RPMI7951 (cell line): Measurements from ENCODE around the gene RNASEH1. TPM values are rescaled to one million over a fixed set of nuclear protein-coding genes. Genes with fewer than 3 reads are reported as not detected.

Source experiments
- DNase-seq: peaks from one replicate; pipeline ENCODE4 v3.0.0-alpha.2; 2012; ENCODE audit warnings: low read depth
- total RNA-seq: library from RNA; depleted of rRNA; stranded (reverse); fragments of >200 nt; shearing (Covaris generic); gene quantifications from 2 replicates; pipeline ENCODE4 v1.2.3, GENCODE V29; 2014

RNASEH1 gene
- total RNA-seq, 1 experiment from 2014 or later: 24.9 TPM

DNA sequence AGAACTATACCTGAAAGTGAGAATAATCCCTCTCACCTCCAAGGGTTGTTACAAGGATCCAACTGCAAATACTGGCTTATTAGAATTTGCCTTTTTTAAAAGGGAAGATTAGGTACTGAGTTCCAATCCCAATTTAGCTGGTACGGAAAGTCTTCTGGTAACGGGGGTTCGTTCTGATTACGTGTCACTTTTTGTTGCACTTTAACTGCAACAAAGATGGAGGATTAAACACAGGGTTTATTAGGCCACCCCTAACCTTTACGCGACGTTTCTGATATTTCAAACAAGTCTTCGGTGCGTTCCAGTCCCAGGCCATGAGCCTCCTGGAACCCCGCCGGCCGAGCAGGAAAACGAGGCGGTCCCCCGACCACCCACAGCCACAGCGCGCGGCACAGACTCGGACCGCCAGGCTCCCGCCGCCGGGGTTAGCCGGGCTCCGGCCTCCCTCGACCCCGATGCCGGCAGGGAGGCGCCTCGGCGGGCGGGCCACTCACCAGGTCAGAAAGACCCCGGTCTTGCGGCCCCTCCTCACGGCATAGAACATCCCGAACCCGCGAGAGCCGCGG lies 411 bp downstream of the RNASEH1 start:
- no peak for DNase-seq

DNA sequence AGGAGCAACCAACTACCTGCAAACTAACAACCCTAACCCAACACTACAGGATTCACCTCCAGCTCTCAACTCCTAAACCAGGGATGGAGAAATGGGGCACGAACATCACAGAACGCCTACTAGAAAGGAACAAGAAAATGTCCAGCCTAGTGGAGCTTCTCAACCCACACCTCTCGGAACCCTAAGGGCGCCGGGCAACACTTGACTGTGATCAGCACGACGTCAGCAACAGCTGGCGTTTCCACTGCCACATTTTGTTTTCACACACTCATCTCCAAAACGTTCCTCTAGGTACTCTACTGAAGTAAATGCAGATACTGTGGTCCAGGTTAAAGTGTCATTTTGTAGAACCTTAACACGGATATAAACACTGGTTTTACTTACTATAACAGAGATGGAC lies 4.2 kb downstream of the RNASEH1 start:
- DNase-seq: no peak

DNA sequence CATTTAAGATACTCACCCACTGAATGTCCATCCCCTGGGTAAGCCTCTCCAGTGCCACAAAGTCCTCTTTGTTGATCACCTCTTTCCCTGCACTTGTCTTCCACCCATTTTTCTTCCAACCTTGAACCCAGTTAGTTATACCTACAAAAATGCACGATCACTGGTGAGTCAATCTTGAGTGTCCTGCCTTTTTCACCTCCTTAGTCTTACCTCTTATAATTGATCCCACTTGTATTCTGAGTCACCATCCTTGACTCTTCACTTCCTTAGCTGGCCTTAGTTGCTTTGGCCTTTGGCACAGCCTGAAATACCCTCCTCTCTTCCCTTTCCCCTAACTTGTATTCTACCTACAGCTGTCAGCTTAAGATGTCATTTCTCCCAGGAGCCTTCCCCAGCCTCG lies 10.2 kb downstream of the RNASEH1 start:
- DNase-seq: no peak

DNA sequence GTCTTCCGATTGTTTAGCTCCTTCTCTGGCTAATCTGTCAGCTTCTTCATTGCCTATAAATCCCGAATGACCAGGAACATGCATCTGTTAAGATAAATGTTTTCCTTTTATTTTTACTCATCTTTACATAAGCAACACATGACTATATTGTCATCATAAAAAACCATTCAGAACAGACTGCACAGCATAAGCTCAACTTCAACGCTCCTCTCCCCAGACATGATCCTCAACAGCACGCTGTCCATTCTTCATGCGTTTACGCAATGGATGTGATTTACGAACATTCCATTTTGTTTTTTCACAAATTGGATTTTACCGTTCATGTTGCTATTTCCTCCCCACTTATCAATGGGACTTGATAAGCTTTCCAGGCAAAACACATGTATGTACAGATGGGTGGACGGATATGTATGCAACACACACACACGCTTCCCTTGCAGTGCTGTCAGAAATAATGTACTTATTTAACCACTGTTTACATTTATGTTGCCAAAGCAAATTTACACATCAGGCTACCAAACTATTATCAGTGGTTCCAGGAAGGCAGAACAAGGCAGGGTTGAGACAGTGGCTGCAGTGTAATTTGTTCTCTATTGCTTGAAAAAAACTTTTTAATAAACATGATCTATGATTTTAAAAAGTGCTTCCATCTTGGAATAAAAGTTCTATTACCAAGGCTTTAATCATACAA lies 12.2 kb downstream of the RNASEH1 start:
- DNase-seq: no peak

DNA sequence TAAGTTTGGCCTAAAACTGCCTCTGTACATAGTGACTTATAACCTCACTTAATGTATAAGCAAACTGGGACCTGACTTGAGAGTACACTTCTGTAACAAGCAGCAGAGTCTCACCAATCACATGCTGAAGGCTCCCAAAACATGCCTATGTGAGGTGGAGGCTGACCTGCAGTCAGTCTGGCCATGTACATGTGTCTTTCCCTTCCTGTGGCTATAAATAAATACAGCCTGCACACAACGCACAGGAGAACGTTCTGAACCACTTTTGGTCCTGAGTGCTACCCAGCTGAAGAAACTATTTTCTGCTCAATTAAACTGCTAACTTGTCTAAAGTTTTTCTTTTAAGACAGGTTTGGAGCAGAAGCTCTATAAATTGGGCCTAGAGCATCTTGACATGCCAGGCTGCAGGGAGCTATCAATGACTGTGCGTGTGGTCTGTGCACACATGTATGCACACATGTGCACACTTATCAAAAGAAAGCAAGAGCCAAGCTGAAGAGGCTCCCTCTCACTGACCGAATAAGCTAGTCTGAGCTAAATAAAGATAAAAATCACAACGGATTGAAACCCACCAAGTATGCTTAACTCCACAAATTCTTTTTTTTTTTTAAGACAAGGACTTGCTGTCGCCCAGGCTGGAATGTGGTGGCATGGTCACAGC lies 15.0 kb downstream of the RNASEH1 start:
- no peak for DNase-seq

DNA sequence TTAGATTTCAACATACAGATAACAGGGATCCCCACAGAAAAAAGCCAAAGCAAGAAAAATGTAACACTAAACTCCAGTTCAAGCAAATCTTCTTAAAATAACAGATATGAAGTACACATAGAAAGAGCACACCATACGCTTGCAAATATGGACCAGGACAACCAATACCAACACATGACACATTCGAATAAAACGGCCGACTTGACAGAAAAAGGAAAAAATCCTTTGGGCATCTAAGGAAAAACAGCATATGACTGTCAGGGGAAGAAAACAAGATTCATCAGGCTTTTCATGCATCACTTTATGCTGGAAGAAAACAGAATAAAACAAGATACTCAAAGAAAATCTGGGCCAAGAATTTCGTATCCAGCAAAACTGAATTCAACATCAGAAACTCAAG lies 16.0 kb downstream of the RNASEH1 start:
- DNase-seq: no peak

DNA sequence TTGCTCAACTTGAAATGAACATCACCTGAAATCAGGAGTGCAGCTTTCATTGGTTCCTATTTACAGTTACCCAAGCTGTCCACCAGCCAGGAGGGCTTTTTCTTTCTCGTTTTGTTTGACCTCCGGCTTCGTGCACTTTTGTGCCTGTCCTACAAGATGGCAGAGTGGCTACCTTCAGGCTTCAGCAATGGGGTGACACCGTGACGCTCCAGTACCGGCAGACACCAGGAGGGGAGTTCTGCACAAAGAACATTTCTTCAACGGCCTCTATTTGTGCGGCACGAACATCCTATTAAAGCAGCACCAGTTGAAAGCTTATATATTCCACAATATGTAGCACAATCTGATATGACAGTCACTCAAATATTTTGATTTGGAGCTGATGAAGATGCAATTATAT lies 18.3 kb downstream of the RNASEH1 start:
- no peak for DNase-seq

DNA sequence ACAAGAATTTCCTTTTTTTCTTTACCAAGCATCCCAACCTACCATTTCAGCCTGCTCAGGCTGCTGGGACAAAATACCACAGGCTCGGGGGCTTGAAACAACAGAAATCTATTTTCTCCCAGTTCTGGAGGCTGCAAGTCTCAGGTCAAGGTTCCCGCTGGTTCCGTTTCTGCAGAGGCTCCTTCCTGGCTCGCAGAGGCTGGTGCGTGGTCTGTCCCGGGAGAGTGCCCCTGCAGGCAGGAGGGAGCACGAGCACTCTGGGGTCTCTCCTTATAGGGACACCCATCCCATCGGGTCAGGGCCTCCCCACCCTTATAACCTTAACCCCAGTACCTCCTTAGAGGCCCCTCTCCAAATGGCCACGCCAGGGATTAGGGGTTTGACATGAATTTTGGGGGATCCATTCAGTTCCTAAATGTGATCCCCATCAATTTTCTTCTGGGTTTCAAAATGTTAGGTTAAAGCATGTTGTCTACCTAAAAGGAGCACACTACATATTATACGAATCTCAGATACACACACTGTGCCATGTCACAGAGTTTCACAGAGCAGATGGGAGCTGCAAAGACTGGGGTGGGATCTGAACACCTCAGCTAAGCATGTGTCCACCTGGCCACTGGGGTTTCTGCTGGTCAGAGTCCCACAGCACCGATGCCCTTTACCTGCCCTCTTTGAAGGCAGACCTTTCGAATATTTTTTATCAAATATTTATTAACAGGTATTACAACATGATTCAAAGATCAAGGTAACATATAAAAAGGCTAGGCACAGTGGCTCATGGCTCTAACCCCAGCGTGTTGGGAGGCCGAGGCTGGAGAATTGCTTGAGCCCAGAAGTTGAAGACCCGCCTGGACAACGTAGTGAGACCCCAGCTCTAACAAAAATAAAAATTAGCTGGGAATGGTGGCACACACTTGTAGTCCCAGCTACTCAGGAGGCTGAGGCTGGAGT lies 21.2 kb downstream of the RNASEH1 start:
- DNase-seq: peak; percentile 65

DNA sequence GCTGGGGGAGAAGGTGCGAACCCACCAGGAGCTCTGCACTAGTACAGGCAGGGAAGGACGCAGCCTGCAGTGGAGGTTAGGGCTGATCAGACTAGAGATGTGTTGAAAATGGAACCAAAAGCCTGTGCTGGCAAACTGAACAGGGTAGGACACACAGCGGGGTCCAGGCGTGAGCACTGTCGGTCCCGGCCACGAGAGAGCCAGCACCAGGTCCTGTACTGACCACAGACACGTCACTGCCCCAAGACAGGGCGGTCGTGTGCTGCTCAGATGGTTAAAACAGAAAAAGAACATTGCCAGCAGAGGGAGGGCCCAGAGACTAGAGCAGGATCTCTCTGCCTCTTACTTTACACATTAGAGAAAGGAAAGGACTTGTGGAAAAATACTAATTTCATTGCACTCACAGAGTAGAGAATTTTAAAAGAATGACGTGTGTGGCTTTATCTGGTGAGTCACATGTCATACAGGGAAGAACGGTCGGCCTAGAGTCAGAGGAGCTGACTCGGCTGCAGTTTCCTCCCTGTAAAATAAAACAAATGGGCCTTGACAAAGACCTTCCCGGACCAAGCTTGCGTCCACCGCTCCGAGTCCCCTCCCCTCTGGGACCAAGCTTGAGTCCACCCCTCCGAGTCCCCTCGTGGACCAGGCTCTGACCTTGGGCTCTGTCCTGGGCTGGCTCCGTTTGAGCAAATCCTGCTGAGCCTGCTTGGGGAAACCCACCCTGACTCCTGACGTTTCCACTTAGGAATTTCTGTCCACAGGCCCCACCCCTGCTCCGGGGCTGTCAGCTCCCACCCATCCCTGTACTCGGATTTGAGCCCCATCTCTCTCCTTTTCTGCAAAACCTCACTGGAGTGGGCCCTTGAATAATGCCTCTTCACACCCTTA lies 22.1 kb downstream of the RNASEH1 start:
- DNase-seq: peak; percentile 93

DNA sequence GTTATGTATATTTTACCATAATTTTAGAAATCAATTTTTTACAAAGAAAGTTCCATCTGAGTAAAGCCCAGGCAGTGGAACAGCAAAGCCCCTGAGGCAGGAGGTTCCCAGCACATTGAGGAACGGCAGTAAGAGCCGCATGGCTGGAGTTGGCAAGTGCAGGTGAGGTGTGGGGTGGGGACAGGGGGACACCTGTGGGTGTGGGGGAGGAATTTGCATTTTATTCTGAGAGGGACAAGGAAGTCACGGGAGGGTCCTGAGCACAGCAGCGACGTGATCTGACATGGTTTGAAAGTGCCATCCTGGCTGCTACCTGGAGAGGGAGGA lies 22.7 kb downstream of the RNASEH1 start:
- no peak for DNase-seq

DNA sequence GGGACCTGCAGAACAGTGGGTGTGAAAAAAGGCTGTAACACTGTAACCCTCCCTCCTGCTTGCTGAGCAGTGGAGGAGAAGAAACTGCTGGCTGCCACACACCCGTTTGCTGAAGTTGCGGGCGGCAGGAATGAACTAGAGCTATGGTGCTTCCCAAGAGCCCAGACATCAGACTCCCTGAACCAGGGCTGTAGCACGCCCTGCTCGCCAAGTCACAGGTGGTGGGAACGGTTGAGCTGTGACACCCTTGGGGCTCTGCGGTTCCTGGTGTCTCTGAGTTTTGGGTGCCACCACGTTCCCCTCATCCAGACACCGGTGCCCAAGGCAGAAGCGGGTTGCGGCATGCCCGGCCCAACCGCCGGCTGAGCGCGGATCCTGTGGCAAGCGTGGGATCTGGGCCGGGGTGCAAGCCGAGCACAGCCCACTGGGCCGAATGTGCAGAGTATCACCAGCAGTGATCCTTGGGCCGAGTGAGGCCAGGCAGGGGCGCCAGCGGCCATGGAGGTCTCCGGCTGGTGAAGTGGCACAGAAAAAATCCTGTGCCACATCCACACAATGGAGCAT lies 23.8 kb downstream of the RNASEH1 start:
- no peak for DNase-seq

DNA sequence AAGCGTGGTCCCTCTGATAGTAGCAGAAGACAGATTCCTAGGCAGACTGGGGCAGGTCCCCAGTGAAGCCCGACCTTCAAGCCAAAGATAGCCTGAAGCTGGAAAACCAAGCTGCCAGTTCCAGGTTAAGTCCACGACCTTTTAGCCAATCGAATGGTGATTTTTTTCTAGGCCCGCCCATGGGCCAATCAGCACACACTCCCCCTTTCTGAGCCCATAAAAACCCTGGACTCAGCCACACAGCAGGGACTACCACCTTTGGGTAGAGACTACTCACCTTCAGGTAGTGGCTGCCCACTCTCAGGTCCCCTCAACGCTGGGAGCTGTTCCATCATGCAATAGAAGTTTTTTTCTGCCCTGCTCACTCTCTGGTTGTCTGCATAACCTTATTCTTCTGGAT lies 24.3 kb downstream of the RNASEH1 start:
- no peak for DNase-seq

DNA sequence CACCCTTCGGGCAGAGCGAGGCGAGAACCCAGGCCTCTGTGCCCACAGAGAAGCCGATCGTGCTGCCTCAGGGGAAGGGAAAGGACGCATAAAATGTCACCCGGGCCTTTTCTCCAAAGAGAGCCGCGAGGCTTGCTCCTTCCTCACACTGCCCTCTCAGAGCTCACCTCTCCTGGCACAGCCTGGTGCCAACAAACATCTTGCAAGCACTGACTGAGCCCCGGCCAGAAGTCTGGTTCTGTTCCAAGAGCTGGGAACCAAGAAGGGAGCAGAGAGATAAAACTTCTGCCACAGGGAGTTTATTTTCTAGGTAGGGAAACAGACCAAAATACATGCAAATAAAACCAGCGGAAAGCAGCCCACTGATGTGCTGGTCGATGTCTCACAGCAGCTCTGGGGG lies 25.2 kb downstream of the RNASEH1 start:
- DNase-seq: no peak

DNA sequence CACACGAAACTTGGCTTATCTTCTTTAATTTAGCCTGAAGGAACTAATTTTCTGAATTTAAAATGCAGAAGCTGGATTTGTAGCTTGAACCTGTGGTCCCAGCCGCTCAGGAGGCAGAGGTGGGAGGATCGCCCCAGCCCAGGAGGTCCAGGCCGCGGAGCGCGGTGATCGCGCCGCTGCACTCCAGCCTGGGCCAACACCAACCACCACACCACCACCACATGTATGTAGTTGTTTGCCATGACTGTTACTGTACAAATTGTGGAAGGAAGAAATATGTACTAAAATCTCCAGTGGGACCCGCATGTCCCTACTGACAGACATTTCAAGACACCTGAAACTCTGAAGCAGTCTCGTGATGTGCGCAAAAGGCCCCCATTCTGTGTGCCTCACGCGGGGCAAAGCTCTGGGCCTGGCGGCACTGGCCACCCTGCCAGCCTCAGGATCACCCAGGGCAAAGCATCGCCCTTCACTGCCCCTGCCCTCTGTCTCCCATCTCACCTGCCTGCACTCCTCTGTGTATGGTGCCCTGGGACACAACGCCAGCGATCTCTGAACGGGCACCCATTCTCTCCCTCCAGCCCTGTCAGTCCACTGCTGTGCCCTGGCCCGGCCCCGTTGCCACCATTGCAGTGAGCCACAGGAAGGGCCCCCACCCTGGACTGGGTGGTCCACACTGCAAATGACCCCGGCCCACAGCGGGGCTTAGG lies 28.7 kb downstream of the RNASEH1 start:
- no peak for DNase-seq

DNA sequence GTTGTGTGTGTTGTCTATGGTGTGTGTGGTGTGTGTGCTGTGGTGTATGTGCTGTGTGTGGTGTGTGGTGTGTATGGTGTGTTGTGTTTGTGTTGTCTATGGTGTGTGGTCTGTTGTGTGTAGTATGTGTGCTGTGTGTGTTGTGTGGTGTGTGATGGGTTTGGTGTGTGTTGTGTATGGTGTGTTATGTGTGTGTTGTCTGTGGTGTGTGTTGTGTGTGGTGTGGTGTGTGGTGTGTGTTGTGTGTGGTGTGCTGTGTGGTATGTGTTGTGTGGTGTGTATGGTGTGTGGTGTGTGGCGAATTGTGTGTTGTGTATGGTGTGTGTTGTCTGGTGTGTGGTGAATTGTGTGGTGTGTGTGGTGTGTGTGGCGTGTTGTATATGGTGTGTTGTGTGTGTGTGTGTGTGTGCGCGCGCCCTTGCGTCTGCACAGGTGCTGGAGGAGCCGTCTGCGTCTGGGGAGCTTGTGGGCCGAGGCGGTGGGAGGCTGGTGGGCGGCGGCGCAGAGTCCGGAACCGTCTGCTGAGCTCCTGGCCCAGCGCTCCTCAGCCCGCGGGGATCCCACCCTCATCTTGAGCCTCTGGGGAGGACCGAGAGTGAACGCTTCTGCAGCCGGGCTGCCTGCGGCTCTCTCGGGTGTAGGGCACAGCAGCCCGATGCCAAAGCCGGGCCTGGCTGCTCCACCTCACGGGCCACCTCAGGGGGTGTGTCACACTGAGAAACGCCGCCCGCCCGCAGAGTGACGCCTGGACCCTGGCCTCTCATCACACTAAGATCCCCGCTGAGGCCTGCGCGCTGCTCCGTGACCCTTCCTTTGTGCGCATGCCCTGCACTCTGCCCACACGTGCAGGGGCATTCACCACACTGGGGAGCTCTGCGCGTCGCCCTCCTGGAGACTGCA lies 30.0 kb downstream of the RNASEH1 start:
- DNase-seq: no peak

DNA sequence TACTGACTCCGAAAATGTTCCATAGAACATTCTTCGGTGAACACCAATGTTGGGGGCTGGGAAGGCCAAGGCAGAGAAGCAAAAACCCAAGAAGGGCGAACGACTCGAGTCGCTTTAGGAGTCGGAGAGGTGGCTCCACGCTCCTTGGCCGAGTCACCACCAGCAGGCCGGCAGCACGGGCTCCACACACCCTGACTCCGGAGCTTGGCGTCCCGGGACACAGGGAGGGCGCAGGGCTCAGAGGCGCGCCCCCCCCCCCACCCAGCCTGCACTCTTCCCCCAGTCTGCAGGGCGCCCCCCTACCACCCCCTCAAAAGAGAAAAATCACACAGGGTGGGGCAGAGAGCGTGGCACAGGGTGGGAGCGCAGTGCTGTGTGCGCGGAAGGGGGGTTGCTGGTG lies 31.3 kb downstream of the RNASEH1 start:
- no peak for DNase-seq

DNA sequence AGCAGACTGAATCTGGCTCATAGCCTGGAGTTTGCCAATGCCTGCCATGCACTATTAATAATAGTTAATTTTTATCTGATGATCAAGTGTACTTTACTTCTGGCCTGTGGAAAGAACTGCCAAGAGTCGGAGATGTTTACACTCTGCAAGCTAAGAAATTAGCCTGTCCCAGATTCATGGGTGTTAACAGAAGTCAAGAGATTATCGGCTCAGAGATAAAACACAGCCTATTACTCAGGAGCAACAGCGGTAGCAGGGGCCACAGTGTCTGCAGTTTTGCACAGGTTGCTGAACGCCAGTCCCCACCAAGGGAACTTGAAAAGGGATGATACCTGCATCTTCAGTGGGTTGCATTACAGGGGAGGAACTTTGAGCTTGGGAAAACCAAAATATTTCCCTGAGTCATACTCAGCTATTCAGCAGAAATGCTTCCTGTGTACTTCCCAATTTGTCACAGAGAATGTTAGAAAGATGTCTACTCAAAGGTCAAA lies 34.5 kb downstream of the RNASEH1 start:
- no peak for DNase-seq

DNA sequence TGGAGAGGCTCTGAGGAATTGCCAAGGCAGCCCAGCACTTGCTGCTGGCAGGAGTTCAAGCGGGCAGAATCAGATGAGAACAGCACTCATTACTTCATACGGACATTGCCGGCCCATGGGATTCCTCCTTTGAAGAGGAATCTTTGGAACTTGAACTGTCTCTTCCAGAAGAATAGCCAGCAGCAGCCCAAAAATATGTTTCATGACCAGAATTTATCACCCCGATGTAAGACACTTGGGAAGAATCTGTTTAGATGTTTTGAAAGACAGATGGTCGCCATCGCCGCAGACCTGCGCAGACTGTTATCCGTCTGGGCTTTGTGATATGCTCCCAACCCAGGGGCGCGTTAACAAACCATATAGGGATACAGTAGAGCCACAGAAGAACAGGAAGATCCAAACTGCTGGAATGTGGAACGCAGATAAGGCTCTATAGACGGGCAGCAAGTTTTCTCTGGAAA lies 35.1 kb downstream of the RNASEH1 start:
- DNase-seq: no peak

DNA sequence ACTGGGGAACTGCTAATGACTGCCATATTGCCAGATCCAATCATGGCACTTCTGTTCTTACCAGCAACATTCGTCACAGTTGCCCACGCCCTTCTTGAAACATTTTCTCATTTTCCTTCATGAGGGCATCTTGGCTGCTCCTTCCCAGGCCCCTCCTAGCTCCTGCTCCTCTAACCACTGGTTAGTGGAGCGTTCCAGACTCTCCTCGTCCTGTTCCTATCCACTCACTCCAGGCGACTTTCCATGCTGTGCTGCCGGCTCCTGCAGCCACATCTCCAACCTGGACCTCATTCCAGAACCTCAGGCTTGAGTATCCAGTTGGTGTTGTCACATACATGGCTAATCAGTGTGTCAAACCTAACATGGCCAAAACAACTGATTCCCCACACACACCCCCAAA lies 37.5 kb downstream of the RNASEH1 start:
- no peak for DNase-seq
